HEK293 (cell line): Measurements from ENCODE around the gene ICAM2.

Experiments used
- FEZF1 ChIP-seq: fragments of 450-650 bp; formaldehyde crosslinking; IDR thresholded peaks from 2 replicates; pipeline ENCODE4 v1.5.1; 2016; ENCODE audit warnings: missing biosample characterization, missing genetic modification characterization
- MYNN ChIP-seq: fragments of 450-650 bp; formaldehyde crosslinking; IDR thresholded peaks from 2 replicates; pipeline ENCODE4 v1.5.1; 2016; ENCODE audit warnings: missing biosample characterization, missing genetic modification characterization, borderline replicate concordance
- ZFHX2 ChIP-seq: fragments of 450-650 bp; formaldehyde crosslinking; conservative IDR thresholded peaks from 2 replicates; pipeline ENCODE4 v1.5.1; 2016; ENCODE audit warnings: missing biosample characterization, missing genetic modification characterization
- ZNF664 ChIP-seq: fragments of 450-650 bp; formaldehyde crosslinking; IDR thresholded peaks from 2 replicates; pipeline ENCODE4 v1.5.1; 2016; ENCODE audit warnings: missing biosample characterization, missing genetic modification characterization
- ZNF704 ChIP-seq: fragments of 450-650 bp; formaldehyde crosslinking; IDR thresholded peaks from 2 replicates; pipeline ENCODE4 v1.5.1; 2016; ENCODE audit warnings: missing biosample characterization, missing genetic modification characterization
- TF ChIP-seq, protein P1 (sequence below): fragments of 450-650 bp; formaldehyde crosslinking; IDR thresholded peaks from 2 replicates; pipeline ENCODE4 v1.5.1; 2016; ENCODE audit warnings: missing biosample characterization, missing genetic modification characterization
- TF ChIP-seq, protein P2 (sequence below): fragments of 450-650 bp; formaldehyde crosslinking; IDR thresholded peaks from 2 replicates; pipeline ENCODE4; 2016; ENCODE audit warnings: missing biosample characterization, missing genetic modification characterization

DNA sequence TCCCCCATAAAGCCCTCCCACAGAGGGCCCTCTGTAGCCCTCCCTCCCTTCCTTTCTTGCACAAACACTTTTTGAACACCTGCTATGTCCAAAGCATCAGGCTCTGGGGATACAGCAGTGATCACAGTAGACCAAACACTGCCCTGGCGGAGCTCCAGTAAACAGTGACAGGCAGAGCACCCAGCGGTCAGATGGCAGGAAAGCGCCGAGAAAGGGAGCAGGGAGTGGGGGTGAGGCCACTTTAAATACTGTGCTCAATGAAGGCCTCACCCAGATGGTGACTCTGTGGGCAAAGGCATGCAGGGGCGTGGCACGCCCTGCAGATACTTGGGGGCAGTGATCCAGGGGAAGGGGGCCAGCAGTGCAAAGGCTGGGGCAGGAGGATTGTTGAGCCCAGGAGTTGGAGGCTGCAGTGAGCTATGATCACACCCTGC, 14.7 kb downstream of the ICAM2 start:
- TF ChIP-seq, protein P1, sequence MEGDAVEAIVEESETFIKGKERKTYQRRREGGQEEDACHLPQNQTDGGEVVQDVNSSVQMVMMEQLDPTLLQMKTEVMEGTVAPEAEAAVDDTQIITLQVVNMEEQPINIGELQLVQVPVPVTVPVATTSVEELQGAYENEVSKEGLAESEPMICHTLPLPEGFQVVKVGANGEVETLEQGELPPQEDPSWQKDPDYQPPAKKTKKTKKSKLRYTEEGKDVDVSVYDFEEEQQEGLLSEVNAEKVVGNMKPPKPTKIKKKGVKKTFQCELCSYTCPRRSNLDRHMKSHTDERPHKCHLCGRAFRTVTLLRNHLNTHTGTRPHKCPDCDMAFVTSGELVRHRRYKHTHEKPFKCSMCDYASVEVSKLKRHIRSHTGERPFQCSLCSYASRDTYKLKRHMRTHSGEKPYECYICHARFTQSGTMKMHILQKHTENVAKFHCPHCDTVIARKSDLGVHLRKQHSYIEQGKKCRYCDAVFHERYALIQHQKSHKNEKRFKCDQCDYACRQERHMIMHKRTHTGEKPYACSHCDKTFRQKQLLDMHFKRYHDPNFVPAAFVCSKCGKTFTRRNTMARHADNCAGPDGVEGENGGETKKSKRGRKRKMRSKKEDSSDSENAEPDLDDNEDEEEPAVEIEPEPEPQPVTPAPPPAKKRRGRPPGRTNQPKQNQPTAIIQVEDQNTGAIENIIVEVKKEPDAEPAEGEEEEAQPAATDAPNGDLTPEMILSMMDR: no peak
- TF ChIP-seq ZNF704 (no peak), FEZF1 (tag by site-specific recombination) (no peak), ZNF664 (no peak), ZFHX2 (tag by site-specific recombination) (0 out of 2 replicates have a peak, but pooled peaks have one; percentile 5), MYNN (tag by site-specific recombination) (no peak)
- TF ChIP-seq, protein P2, sequence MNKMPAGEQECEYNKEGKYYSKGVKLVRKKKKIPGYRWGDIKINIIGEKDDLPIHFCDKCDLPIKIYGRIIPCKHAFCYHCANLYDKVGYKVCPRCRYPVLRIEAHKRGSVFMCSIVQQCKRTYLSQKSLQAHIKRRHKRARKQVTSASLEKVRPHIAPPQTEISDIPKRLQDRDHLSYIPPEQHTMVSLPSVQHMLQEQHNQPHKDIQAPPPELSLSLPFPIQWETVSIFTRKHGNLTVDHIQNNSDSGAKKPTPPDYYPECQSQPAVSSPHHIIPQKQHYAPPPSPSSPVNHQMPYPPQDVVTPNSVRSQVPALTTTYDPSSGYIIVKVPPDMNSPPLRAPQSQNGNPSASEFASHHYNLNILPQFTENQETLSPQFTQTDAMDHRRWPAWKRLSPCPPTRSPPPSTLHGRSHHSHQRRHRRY (tag by site-specific recombination): no peak
